ENCODE data around the gene DNAJB8.

The DNAJB8 gene

DNA sequence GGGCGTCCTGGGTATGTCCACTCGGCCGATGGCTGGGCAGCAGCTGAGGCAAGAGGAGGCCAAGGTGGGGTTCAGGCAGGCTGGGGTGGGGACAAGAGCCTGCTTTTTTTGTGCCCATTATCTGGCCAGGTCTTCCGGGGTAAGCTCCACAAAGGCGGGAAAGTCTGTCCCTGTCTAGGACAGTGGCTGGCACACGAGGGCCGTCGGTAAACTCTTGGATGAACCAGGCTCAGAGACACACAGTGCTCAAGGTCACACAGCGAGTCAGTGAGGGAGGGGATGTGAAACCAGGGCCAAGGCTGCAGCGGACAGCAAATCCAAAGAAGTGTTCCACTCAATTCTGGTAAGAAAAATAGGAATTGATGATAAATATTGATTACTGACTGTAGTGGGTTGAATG, 2.9 kb downstream of the DNAJB8 start:
- no peak for DNase-seq

GRCh38 chr3:128463354-128463753, 3.3 kb downstream of the DNAJB8 start:
- no peak for DNase-seq

GRCh38 chr3:128462931-128463330, 3.8 kb downstream of the DNAJB8 start:
- DNase-seq = no peak

- no peak for DNase-seq
Observed at GRCh38 chr3:128462341-128462910, 4.3 kb downstream of the DNAJB8 start.

- DNase-seq = no peak
Observed at GRCh38 chr3:128461731-128462130, 5.0 kb downstream of the DNAJB8 start.

DNA sequence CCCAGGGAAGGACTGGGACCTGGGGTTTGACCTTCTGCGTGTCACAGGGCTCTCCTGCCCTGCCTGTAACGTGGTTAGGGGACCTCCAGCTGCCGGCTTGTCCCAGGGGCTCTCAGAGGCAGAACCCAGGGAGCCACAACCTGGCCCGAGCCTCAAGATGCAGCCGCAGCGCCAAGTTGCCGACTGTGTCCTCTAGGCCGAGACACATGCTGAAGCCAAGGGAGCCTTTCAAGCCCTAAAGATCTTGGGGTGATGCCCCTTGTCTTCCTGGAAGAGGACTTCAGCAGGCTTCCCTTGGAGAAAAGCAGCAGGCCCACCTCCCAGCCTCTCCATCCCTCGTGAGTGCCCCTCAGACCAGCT, 7.2 kb downstream of the DNAJB8 start:
- no peak for DNase-seq

DNA sequence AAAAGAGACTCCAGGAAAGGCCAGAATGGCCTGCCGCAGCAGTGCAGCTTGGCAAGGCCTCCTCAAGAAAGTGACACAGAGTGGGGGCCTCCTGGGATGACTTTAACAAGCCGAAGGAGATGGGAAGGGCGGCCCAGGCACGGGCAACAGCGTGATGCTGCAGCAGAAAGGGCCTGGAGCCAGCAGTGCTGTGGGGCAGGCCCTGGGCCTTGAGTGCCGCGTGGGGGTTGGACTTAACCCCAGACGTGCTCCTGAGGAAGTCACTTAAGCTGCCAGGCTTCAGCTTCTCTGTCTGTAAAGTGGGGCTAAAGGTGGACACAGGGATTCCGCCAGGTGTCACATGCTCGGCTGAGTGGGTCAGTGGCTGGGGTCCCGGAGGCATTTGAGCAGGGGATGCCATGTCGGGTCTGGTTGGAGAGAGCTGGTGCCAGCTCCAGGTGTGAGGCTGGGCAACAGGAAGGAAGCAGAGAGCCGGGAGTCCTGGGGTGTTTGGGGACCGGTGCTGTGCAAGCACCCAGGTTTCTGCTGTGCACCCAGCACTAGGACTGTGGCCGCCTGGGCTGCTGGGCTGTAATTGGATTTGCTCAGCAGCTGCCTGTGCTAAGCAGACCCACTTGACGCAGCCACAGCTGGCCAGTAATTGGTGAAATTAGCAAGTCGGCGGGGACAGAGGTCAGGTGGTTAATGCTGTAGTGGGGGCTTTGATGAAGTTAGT, 7.8 kb downstream of the DNAJB8 start:
- no peak for DNase-seq

- no peak for DNase-seq
Observed at GRCh38 chr3:128457937-128458336, 8.8 kb downstream of the DNAJB8 start.

DNA sequence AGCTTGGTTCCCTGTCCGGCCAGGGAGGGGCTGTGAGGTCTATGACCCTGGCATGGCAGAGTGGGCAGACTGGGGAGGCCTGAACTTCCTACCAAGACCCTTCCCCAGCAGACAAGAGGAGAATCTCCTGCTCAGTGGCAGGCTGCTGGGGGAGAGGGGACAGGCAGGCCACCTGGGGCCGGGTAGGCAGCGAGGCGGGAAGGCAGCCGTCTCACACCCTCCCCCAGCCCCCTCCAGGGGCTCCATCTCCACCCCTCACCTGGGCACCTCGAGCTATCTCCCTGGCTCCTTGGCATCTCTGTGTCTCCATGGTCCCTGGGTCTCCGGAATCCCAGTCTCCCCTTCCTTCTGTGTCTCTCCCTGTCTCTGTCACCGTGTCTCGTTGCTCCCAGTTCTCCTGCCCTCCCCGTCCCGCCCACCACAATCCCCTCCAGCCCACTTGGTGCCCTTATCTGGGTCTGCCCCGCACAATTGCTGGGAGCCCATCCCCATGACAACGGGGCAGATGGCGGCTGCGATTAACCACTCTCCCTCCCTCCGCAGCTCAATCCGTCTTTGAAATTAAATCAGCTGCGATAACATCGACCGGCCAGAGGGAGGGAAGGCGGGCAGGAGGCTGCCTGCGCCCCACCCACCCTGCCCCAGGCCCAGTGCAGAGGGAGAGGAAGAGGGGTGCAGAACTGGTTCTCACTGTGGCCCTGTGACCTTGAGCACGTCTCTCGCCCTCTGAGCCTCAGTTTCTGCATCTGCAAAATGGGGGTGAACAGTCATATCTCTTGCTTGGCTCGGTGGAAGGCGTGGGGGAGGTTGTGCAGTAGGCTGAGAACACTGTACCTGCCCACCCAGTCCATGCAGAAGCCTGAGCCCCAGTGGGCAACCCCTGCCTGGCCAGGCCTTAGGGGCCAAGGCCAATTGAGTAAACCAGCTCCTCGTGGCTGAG, 9.6 kb downstream of the DNAJB8 start:
- no peak for DNase-seq

DNA sequence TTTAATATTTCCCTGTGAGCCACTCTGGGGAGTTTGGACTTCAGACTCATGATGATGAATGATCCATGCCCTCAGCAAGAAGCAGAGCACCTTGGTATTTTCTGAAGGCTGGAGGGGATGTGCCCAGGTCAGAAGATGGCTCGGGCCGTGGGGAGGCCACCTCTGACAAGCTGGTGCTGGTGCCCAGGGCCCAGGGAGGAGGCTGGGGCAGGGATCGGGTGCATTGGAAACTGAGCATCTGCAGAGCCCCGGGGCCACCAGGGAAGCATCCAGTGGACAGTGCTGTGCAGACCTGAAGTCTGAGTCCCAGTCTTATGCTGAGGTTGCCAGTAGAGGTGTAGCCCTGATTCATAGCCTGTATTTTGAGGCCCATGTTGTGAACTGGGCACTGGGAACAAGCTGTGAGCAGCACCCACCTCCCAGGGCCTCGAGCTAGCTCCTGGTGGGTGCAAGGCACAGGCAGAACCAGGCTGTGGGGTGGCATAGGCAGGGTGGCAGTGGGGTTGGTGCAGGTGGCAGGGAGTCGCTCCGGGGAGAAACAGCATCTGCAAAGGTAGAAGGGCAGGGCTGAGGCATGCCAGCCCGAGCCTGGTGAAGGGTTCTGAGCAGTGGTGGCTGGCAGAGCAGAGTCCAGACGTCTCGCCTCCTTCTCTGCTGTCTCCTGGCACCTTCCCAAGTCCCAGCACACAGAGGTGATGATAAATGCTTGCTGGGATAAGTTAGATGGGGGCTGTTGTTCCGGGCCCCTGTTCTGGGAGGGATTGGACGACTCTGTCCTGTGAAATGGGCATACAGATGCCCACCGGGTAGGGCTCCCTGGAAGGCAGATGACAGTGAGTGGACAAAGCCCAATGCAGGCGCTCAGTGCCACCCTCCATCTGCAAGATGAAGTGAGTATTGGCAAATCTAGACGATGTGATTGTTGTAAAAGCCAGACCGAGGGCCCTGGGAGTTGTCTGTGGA, 10.6 kb downstream of the DNAJB8 start:
- no peak for DNase-seq

DNA sequence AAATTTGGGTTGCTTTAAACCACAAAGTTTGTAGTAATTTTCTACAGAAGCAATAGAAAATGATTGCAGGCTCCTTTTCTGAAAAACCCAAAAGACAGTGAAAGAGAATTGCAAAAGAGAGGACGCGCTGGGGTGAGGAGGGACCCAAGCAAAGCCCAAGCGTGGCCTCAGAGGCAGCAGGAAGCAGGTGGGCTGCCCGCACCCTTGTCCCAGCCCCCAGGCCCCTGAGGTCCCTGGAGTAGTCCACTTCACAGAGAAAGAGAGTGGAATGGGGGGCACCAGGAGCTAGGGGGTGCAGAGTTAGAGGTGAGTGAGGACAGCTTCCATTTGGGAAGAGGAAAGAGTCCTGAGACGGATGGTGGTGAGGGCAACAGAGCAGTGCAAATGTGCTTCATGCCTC, 11.6 kb downstream of the DNAJB8 start:
- no peak for DNase-seq

- no peak for DNase-seq
Observed at GRCh38 chr3:128454310-128454618, 12.4 kb downstream of the DNAJB8 start.

GRCh38 chr3:128453501-128454309, 13.0 kb downstream of the DNAJB8 start:
- no peak for DNase-seq

GRCh38 chr3:128452678-128453275, 13.9 kb downstream of the DNAJB8 start:
- no peak for DNase-seq

DNA sequence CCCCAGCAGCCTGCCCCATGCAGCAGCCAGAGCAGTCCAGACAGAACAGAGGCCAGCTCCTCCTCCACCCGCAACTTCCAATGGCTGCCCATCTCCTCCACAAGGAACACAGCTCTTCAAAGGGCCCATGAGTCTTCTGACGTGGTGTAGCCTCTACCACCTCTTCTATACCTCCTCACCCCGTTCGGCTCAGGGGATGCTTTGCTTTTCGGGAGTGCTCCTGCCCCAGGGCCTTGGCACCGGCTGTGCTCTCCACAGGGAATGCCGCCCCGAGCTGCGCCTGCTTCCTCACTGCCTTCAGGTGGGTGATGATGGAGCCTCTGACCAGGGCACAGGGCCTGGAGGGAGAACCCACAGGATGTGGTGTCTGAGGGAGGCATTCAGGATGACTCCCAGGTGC, 14.6 kb downstream of the DNAJB8 start:
- no peak for DNase-seq

- DNase-seq = no peak
Observed at GRCh38 chr3:128449111-128449638, 17.5 kb downstream of the DNAJB8 start.

DNA sequence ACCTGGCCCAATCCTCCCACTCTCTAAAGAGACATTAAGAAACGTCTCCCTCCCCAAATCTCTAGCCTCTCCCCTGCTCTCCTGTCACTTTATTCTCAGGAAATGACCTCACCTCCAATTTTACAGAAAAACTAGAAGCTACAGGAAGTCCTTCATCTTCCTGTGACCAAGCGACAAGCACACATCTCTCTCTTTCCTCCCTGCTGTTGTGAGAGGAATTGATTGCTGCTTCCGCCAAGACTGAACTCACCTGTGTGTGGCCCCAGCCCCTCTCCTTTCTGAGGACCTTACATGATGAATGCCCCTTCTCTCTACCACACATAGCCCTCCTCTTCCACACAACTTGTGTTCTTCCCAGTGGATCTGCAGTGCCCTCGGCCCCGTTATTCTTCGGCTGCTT, 18.2 kb downstream of the DNAJB8 start:
- DNase-seq = peak; percentile 46

DNA sequence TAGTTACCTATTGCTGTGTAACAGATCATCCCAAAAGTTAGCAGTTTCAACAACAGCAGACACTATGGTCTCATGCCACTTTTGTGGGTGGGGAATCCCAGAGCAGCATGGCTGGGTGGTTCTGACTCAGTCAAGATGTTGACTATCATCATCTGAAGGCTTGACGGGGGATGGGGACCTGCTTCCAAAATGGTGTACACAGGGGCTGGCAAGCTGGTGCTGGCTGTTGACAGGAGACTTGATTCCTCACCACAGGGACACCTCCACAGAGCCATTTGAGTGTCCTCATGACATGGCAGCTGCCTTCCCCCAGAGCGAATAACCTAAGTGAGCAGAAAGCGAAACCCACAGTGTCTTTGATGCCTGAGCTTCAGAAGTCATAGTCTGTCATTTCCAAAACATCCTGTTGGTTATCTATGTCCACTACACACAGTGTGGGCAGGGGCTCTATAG, 19.1 kb downstream of the DNAJB8 start:
- DNase-seq = peak; percentile 2

GRCh38 chr3:128446821-128447220, 19.9 kb downstream of the DNAJB8 start:
- DNase-seq = no peak

DNA sequence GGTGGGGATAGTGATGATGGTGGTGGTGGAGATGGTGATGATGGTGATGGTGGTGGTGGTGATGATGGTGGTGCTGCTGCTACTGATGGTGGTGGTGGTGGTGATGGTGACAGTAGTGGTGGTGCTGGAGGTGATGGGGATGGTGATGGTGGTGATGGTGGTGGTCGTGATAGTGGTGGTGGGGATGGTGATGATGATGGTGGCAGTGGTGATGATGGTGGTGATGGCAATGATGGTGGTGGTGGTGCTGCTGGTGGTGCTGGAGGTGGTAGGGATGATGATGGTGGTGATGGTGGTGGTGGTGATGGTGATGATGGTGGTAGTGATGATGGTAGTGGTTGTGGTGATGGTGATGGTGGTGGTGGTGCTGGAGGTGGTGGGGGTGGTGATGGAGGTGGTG, 21.3 kb downstream of the DNAJB8 start:
- DNase-seq = no peak

- no peak for DNase-seq
Observed at GRCh38 chr3:128443771-128444170, 22.9 kb downstream of the DNAJB8 start.
